H1 (cell line): ENCODE data around the gene SELENBP1. TPM values are rescaled to one million over a fixed set of nuclear protein-coding genes. Genes with fewer than 3 reads are reported as not detected.

ENCODE experiments used
- ATF2 ChIP-seq: IDR thresholded peaks from 2 replicates; pipeline ENCODE4 v1.6.1; 2012; ENCODE audit warnings: low read length, inconsistent platforms
- BCL11A ChIP-seq, 2 experiments: IDR thresholded peaks; one replicate each; pipeline ENCODE4 v1.6.1; 2011; ENCODE audit warnings: low read depth in 2 of 2, low read length in 2 of 2, mild to moderate bottlenecking in 2 of 2
- polyA plus RNA-seq, 7 experiments: library from polyadenylated mRNA; depleted of rRNA in 3 of 7; stranded (reverse) in 5 of 7; unstranded in 2 of 7; fragments of >200 nt in 5 of 7; fragments of 200-250 nt in 2 of 7; gene quantifications; 1 replicate in 5 of 7; 2 replicates in 1 of 7; 4 replicates in 1 of 7; pipeline versions ENCODE4 v1.2.1 to v1.2.3, GENCODE V29; 2011 to 2013; ENCODE audit warnings: missing spikeins in 2 of 7, mixed read lengths in 2 of 7
- total RNA-seq: library from RNA; stranded (reverse); fragmentation: NEBNext Ultra II Directional; extraction: Animal tissue kit (Norgen Biotek cat#: 25700); gene quantifications from 2 replicates; pipeline ENCODE4 v1.2.1, GENCODE V29; 2021

SELENBP1 gene
- total and polyA plus RNA-seq, 2 of the 8 experiments (the other 6 are each of a cell fraction or from before 2014, with no cell fraction given), result 20.0 to 32.4 TPM

- TF ChIP-seq ATF2 (no peak), BCL11A (IDR thresholded peaks at IDR 0.05; ENCODE audit: low read depth in 2 of 2, low read length in 2 of 2) (no peak)
These were observed 47.3 kb upstream of the SELENBP1 start (continued) for GRCh38 chr1:151419819-151420218.
